DOHH2 (cell line): ENCODE data around the gene ADGRL3.

Experiments used
- CTCF ChIP-seq: fragments of 200-600 bp; sonication (generic); IDR thresholded peaks from one replicate; pipeline ENCODE4 v1.5.1; 2014; ENCODE audit warnings: antibody characterized with exemption, mild to moderate bottlenecking, low read depth, low read length; ENCODE audit not compliant: poor library complexity, severe bottlenecking
- EZH2phosphoT487 ChIP-seq: fragments of 200-600 bp; sonication (generic); IDR thresholded peaks from 2 replicates; pipeline ENCODE4 v1.6.1; 2017; ENCODE audit warnings: borderline replicate concordance, mild to moderate bottlenecking, antibody characterized with exemption, low read length, moderate library complexity, mixed read lengths

DNA sequence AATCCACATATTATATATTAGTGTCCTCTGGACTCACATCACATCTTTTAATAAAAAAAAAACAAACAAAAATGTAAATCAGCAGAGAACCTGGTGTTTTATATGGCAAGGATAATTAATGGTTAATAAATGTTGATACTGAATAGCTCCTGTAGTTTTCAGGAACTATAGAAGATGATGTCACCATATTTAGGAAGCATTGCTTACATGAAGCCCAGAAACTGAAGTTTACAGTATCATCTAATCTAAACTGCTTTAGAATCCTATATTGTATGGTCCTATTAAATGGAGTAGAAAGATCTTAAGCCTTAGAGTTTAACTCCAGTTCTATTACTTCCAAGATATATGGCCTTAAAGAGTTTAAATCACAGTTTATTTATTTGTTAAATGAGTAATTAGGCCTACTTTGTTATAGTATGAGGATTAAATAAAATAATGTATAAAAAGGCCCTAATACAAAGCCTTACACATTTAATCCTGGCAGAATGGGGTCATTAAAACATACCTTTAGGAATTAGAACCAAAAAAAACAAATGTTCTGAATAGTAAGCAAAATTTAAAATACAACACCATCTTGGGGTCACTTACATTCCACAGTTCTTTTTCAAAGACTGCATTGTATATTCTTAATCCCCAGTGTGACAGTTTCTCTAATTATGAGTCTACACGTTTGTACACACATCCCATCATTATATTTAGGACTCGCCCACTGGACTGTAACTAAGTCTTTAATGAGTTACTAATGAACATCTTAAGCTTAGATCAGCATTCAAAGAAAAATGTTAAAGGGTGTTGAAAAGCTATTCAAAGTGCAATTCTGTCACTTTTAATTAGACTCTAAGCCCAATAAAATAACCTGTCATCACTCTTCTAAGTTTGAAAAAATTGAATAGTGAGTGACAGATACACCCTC lies 305.9 kb downstream of the ADGRL3 start:
- TF ChIP-seq EZH2phosphoT487 (no peak), CTCF (no peak)
